Fibroblast of lung (primary cell): Measurements from ENCODE around the gene RPL4.

Source experiments
- EZH2 ChIP-seq: IDR thresholded peaks from 2 replicates; pipeline ENCODE4 v1.5.1; 2012; ENCODE audit warnings: low read length, control low read depth, mild to moderate bottlenecking; ENCODE audit errors: missing control alignments
- TF ChIP-seq, protein P1 (sequence below), 2 donors: IDR thresholded peaks in 1 of 2; conservative IDR thresholded peaks in 1 of 2; 1 replicate in 1 of 2; 2 replicates in 1 of 2; pipeline ENCODE4 v1.5.1; 2011 to 2012; ENCODE audit warnings: low read length in 2 of 2, control low read depth in 1 of 2, inconsistent platforms in 1 of 2, low read depth in 1 of 2, mild to moderate bottlenecking in 1 of 2

DNA sequence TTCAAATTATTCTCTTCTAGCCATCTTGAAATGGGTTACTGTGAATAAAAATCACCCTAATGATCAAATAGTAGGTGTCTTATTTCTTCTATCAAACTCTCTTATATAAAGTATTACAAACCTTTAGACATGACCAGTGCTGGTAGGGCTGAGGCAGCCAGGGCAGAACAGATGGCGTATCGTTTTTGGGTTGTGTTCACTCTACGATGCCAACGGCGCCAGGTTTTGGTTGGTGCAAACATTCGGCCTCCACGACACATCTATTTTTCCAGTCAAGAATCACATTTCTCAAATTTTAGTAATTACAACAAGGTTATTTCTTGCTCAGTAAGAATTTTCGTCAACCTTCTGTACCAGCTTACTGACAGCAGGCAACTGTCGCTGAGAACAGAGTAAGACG is 2.2 kb downstream of the RPL4 start:
- TF ChIP-seq, protein P1, sequence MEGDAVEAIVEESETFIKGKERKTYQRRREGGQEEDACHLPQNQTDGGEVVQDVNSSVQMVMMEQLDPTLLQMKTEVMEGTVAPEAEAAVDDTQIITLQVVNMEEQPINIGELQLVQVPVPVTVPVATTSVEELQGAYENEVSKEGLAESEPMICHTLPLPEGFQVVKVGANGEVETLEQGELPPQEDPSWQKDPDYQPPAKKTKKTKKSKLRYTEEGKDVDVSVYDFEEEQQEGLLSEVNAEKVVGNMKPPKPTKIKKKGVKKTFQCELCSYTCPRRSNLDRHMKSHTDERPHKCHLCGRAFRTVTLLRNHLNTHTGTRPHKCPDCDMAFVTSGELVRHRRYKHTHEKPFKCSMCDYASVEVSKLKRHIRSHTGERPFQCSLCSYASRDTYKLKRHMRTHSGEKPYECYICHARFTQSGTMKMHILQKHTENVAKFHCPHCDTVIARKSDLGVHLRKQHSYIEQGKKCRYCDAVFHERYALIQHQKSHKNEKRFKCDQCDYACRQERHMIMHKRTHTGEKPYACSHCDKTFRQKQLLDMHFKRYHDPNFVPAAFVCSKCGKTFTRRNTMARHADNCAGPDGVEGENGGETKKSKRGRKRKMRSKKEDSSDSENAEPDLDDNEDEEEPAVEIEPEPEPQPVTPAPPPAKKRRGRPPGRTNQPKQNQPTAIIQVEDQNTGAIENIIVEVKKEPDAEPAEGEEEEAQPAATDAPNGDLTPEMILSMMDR (conservative IDR thresholded peaks at IDR 0.05 in 1 of 2, IDR thresholded peaks at IDR 0.05 in 1 of 2; ENCODE audit: low read depth in 1 of 2, low read length in 2 of 2) = no peak
- TF ChIP-seq EZH2 = no peak
